Measurements from ENCODE around the gene CLSTN3. TPM values are rescaled to one million over a fixed set of nuclear protein-coding genes. Genes with fewer than 3 reads are reported as not detected.

The CLSTN3 gene
- total RNA-seq = 64.2 TPM
- 33.0 TPM for polyA plus RNA-seq (ENCODE audit: insufficient read depth, low read depth, low replicate concordance)
- long read RNA-seq, donor 1, full-length matches to known transcripts = 16 of 44 reads
- long read RNA-seq, donor 1, partial matches to known transcripts = 28 of 44 reads
- long read RNA-seq, donor 1, other reads (novel, unspliced or antisense) = 0 of 44 reads
- long read RNA-seq, donor 2, transcript CLSTN3-214 (2 exons, 390 nt) = major isoform, 5 of 34 reads
- long read RNA-seq, donor 2, partial matches to known transcripts = 29 of 34 reads
- long read RNA-seq, donor 2, other reads (novel, unspliced or antisense) = 0 of 34 reads
- long read RNA-seq, donor 3, full-length matches to known transcripts = 19 of 46 reads
- long read RNA-seq, donor 3, partial matches to known transcripts = 27 of 46 reads
- long read RNA-seq, donor 3, other reads (novel, unspliced or antisense) = 0 of 46 reads
- long read RNA-seq, donor 4, full-length matches to known transcripts = 15 of 32 reads
- long read RNA-seq, donor 4, partial matches to known transcripts = 17 of 32 reads
- long read RNA-seq, donor 4, other reads (novel, unspliced or antisense) = 0 of 32 reads
- long read RNA-seq, donor 5, partial matches to known transcripts = 0 of 2 reads
- long read RNA-seq, donor 5, other reads (novel, unspliced or antisense) = 0 of 2 reads
- long read RNA-seq, donor 6, full-length matches to known transcripts = 7 of 17 reads
- long read RNA-seq, donor 6, partial matches to known transcripts = 10 of 17 reads
- long read RNA-seq, donor 6, other reads (novel, unspliced or antisense) = 0 of 17 reads
- long read RNA-seq, donor 7, full-length matches to known transcripts = 5 of 31 reads
- long read RNA-seq, donor 7, partial matches to known transcripts = 21 of 31 reads
- long read RNA-seq, donor 7, other reads (novel, unspliced or antisense) = 5 of 31 reads
- long read RNA-seq, donor 8, full-length matches to known transcripts = 7 of 75 reads
- long read RNA-seq, donor 8, partial matches to known transcripts = 68 of 75 reads
- long read RNA-seq, donor 8, other reads (novel, unspliced or antisense) = 0 of 75 reads
- long read RNA-seq, donor 9, transcript CLSTN3-214 (2 exons, 390 nt) = major isoform, 5 of 21 reads
- long read RNA-seq, donor 9, partial matches to known transcripts = 16 of 21 reads
- long read RNA-seq, donor 9, other reads (novel, unspliced or antisense) = 0 of 21 reads
- long read RNA-seq, donor 10, full-length matches to known transcripts = 8 of 57 reads
- long read RNA-seq, donor 10, partial matches to known transcripts = 49 of 57 reads
- long read RNA-seq, donor 10, other reads (novel, unspliced or antisense) = 0 of 57 reads

- peaks cover 0 to 23% (median 0%) of the 10 kb centered on the region in 3 donors for H3K4me1 ChIP-seq (ENCODE audit: control insufficient read depth in 2 of 3, insufficient read depth in 2 of 3, low read depth in 1 of 3, low read length in 3 of 3)
- H3K36me3 ChIP-seq (ENCODE audit: control insufficient read depth in 2 of 3, insufficient read depth in 3 of 3, low read length in 3 of 3) = peaks cover 5 to 20% (median 10%) of the 10 kb centered on the region in 3 donors
- intact Hi-C loops (cut with DNase I) = no loop called here
- peak; percentile 91 to 96 (median 94) for DNase-seq
- H3K9me3 ChIP-seq (ENCODE audit: control insufficient read depth in 2 of 3, insufficient read depth in 1 of 3, low read length in 3 of 3) = peaks cover 0 to 2% (median 0%) of the 10 kb centered on the region in 3 donors
- no peak for FAIRE-seq
- no peak for TF ChIP-seq CTCF (IDR thresholded peaks at IDR 0.05; ENCODE audit: borderline replicate concordance, extremely low read depth, insufficient read depth)
- H3K9ac ChIP-seq (ENCODE audit: low read length in 3 of 3) = peak within 1 kb of the TSS; percentile 57 to 97 (median 62)
- H3K27me3 ChIP-seq (ENCODE audit: control insufficient read depth, insufficient read depth, low read length) = no peaks in the 10 kb centered on the region
- H3K4me3 ChIP-seq (ENCODE audit: low read length in 3 of 3) = peak within 1 kb of the TSS; percentile 78 to 93 (median 80)
- peak within 1 kb of the TSS; percentile 88 to 92 for H3K27ac ChIP-seq (ENCODE audit: low read depth in 2 of 2, low read length in 2 of 2)
Observed at GRCh38 chr12:7129872-7130691, at the start of gene CLSTN3. Gene CLSTN3, plus strand, starts transcription at chr12:7130371. Its CDS starts 278 bp downstream, at chr12:7130649.

GRCh38 chr12:7081037-7081436 lies 49.1 kb upstream of the CLSTN3 start:
- no peak for DNase-seq
- Histone ChIP-seq H3K27ac (ENCODE audit: low read depth in 2 of 2, low read length in 2 of 2) (no peak overlapping the region), H3K9me3 (ENCODE audit: control insufficient read depth in 2 of 3, insufficient read depth in 1 of 3, low read length in 3 of 3) (peaks cover 0 to 7% (median 0%) of the 10 kb centered on the region in 3 donors), H3K4me3 (ENCODE audit: low read length in 3 of 3) (no peak overlapping the region), H3K27me3 (ENCODE audit: control insufficient read depth, insufficient read depth, low read length) (no peaks in the 10 kb centered on the region), H3K4me1 (ENCODE audit: control insufficient read depth in 2 of 3, insufficient read depth in 2 of 3, low read depth in 1 of 3, low read length in 3 of 3) (no peaks in the 10 kb centered on the region), H3K9ac (ENCODE audit: low read length in 3 of 3) (no peak overlapping the region), H3K36me3 (ENCODE audit: control insufficient read depth in 2 of 3, insufficient read depth in 3 of 3, low read length in 3 of 3) (peaks cover 0 to 15% (median 11%) of the 10 kb centered on the region in 3 donors)
- no peak for FAIRE-seq
- intact Hi-C loops (cut with DNase I) = no loop called here
- no peak for TF ChIP-seq CTCF (IDR thresholded peaks at IDR 0.05; ENCODE audit: borderline replicate concordance, extremely low read depth, insufficient read depth)

GRCh38 chr12:7083125-7083524 lies 47.0 kb upstream of the CLSTN3 start:
- Histone ChIP-seq H3K9ac (ENCODE audit: low read length in 3 of 3) (no peak overlapping the region), H3K27ac (ENCODE audit: low read depth in 2 of 2, low read length in 2 of 2) (peak overlapping the region in 1 of 2 donors; percentile 20), H3K4me1 (ENCODE audit: control insufficient read depth in 2 of 3, insufficient read depth in 2 of 3, low read depth in 1 of 3, low read length in 3 of 3) (no peaks in the 10 kb centered on the region), H3K27me3 (ENCODE audit: control insufficient read depth, insufficient read depth, low read length) (no peaks in the 10 kb centered on the region), H3K4me3 (ENCODE audit: low read length in 3 of 3) (no peak overlapping the region), H3K36me3 (ENCODE audit: control insufficient read depth in 2 of 3, insufficient read depth in 3 of 3, low read length in 3 of 3) (peaks cover 0 to 15% (median 11%) of the 10 kb centered on the region in 3 donors), H3K9me3 (ENCODE audit: control insufficient read depth in 2 of 3, insufficient read depth in 1 of 3, low read length in 3 of 3) (peaks cover 0 to 7% (median 0%) of the 10 kb centered on the region in 3 donors)
- TF ChIP-seq CTCF (IDR thresholded peaks at IDR 0.05; ENCODE audit: borderline replicate concordance, extremely low read depth, insufficient read depth) = no peak
- no peak for FAIRE-seq
- DNase-seq = no peak
- intact Hi-C loops (cut with DNase I) = no loop called here

All from kidney (tissue), 22 donors.